Measurements from ENCODE around the gene PREP.

Gene PREP

GRCh38 chr6:105326833-105327770, 75.8 kb downstream of the PREP start:
- WGBS, 2 experiments = 91 to 97% methylated on average over 9 of the region's 9 CpGs
- no peaks in the 10 kb centered on the region for H3K27me3 ChIP-seq (ENCODE audit: control insufficient read depth, insufficient read depth, low read length, poor library complexity, severe bottlenecking)
- H3K27ac ChIP-seq (ENCODE audit: insufficient read depth, low read depth, low read length, poor library complexity, severe bottlenecking) = no peak overlapping the region
- H3K9me3 ChIP-seq (ENCODE audit: control insufficient read depth, low read length) = no peaks in the 10 kb centered on the region
- H3K4me3 ChIP-seq (ENCODE audit: insufficient read depth, low read depth, low read length) = no peak overlapping the region
- peaks cover 3% of the 10 kb centered on the region for H3K36me3 ChIP-seq (ENCODE audit: control insufficient read depth, insufficient read depth, low read length)
- H3K4me1 ChIP-seq (ENCODE audit: control insufficient read depth, insufficient read depth, low read length) = no peaks in the 10 kb centered on the region

- H3K4me3 ChIP-seq (ENCODE audit: insufficient read depth, low read depth, low read length) = no peak overlapping the region
- H3K9me3 ChIP-seq (ENCODE audit: control insufficient read depth, low read length) = no peaks in the 10 kb centered on the region
- H3K36me3 ChIP-seq (ENCODE audit: control insufficient read depth, insufficient read depth, low read length) = peaks cover 7% of the 10 kb centered on the region
- no peaks in the 10 kb centered on the region for H3K4me1 ChIP-seq (ENCODE audit: control insufficient read depth, insufficient read depth, low read length)
- no peak overlapping the region for H3K27ac ChIP-seq (ENCODE audit: insufficient read depth, low read depth, low read length, poor library complexity, severe bottlenecking)
- WGBS, 2 experiments = 93 to 95% methylated on average over 2 of the region's 2 CpGs
- H3K27me3 ChIP-seq (ENCODE audit: control insufficient read depth, insufficient read depth, low read length, poor library complexity, severe bottlenecking) = no peaks in the 10 kb centered on the region
These were observed 76.7 kb downstream of the PREP start for GRCh38 chr6:105326216-105326615.

- Histone ChIP-seq H3K27ac (ENCODE audit: insufficient read depth, low read depth, low read length, poor library complexity, severe bottlenecking) (no peak overlapping the region), H3K4me1 (ENCODE audit: control insufficient read depth, insufficient read depth, low read length) (no peaks in the 10 kb centered on the region), H3K36me3 (ENCODE audit: control insufficient read depth, insufficient read depth, low read length) (peaks cover 8% of the 10 kb centered on the region), H3K4me3 (ENCODE audit: insufficient read depth, low read depth, low read length) (no peak overlapping the region), H3K9me3 (ENCODE audit: control insufficient read depth, low read length) (no peaks in the 10 kb centered on the region), H3K27me3 (ENCODE audit: control insufficient read depth, insufficient read depth, low read length, poor library complexity, severe bottlenecking) (no peaks in the 10 kb centered on the region)
- WGBS, 2 experiments = 93 to 96% methylated on average over 8 to 9 of the region's 9 CpGs
These were observed 78.4 kb downstream of the PREP start for GRCh38 chr6:105324386-105324950.

GRCh38 chr6:105322499-105323225, 80.2 kb downstream of the PREP start:
- no peak overlapping the region for H3K4me3 ChIP-seq (ENCODE audit: insufficient read depth, low read depth, low read length)
- H3K36me3 ChIP-seq (ENCODE audit: control insufficient read depth, insufficient read depth, low read length) = peaks cover 8% of the 10 kb centered on the region
- no peaks in the 10 kb centered on the region for H3K9me3 ChIP-seq (ENCODE audit: control insufficient read depth, low read length)
- no peaks in the 10 kb centered on the region for H3K27me3 ChIP-seq (ENCODE audit: control insufficient read depth, insufficient read depth, low read length, poor library complexity, severe bottlenecking)
- H3K4me1 ChIP-seq (ENCODE audit: control insufficient read depth, insufficient read depth, low read length) = no peaks in the 10 kb centered on the region
- H3K27ac ChIP-seq (ENCODE audit: insufficient read depth, low read depth, low read length, poor library complexity, severe bottlenecking) = no peak overlapping the region
- WGBS, 2 experiments = 92 to 93% methylated on average over 2 to 3 of the region's 3 CpGs

GRCh38 chr6:105321728-105322127, 81.2 kb downstream of the PREP start:
- Histone ChIP-seq H3K27ac (ENCODE audit: insufficient read depth, low read depth, low read length, poor library complexity, severe bottlenecking) (no peak overlapping the region), H3K4me3 (ENCODE audit: insufficient read depth, low read depth, low read length) (no peak overlapping the region), H3K27me3 (ENCODE audit: control insufficient read depth, insufficient read depth, low read length, poor library complexity, severe bottlenecking) (no peaks in the 10 kb centered on the region), H3K4me1 (ENCODE audit: control insufficient read depth, insufficient read depth, low read length) (no peaks in the 10 kb centered on the region), H3K36me3 (ENCODE audit: control insufficient read depth, insufficient read depth, low read length) (peaks cover 8% of the 10 kb centered on the region), H3K9me3 (ENCODE audit: control insufficient read depth, low read length) (no peaks in the 10 kb centered on the region)
- WGBS, 2 experiments = 96 to 100% methylated on average over 2 of the region's 2 CpGs

- no peaks in the 10 kb centered on the region for H3K27me3 ChIP-seq (ENCODE audit: control insufficient read depth, insufficient read depth, low read length, poor library complexity, severe bottlenecking)
- no peak overlapping the region for H3K4me3 ChIP-seq (ENCODE audit: insufficient read depth, low read depth, low read length)
- H3K36me3 ChIP-seq (ENCODE audit: control insufficient read depth, insufficient read depth, low read length) = peaks cover 8% of the 10 kb centered on the region
- WGBS, 2 experiments = 96 to 97% methylated on average over 5 to 6 of the region's 6 CpGs
- H3K27ac ChIP-seq (ENCODE audit: insufficient read depth, low read depth, low read length, poor library complexity, severe bottlenecking) = no peak overlapping the region
- no peaks in the 10 kb centered on the region for H3K9me3 ChIP-seq (ENCODE audit: control insufficient read depth, low read length)
- no peaks in the 10 kb centered on the region for H3K4me1 ChIP-seq (ENCODE audit: control insufficient read depth, insufficient read depth, low read length)
These were observed 81.7 kb downstream of the PREP start for GRCh38 chr6:105321207-105321606.

GRCh38 chr6:105320765-105321164, 82.1 kb downstream of the PREP start:
- Histone ChIP-seq H3K36me3 (ENCODE audit: control insufficient read depth, insufficient read depth, low read length) (peaks cover 8% of the 10 kb centered on the region), H3K4me1 (ENCODE audit: control insufficient read depth, insufficient read depth, low read length) (no peaks in the 10 kb centered on the region), H3K27ac (ENCODE audit: insufficient read depth, low read depth, low read length, poor library complexity, severe bottlenecking) (no peak overlapping the region), H3K9me3 (ENCODE audit: control insufficient read depth, low read length) (no peaks in the 10 kb centered on the region), H3K27me3 (ENCODE audit: control insufficient read depth, insufficient read depth, low read length, poor library complexity, severe bottlenecking) (no peaks in the 10 kb centered on the region), H3K4me3 (ENCODE audit: insufficient read depth, low read depth, low read length) (no peak overlapping the region)
- 93 to 100% methylated on average over 1 of the region's 3 CpGs for WGBS, 2 experiments

GRCh38 chr6:105320271-105320670, 82.6 kb downstream of the PREP start:
- no peak overlapping the region for H3K27ac ChIP-seq (ENCODE audit: insufficient read depth, low read depth, low read length, poor library complexity, severe bottlenecking)
- H3K27me3 ChIP-seq (ENCODE audit: control insufficient read depth, insufficient read depth, low read length, poor library complexity, severe bottlenecking) = no peaks in the 10 kb centered on the region
- H3K4me1 ChIP-seq (ENCODE audit: control insufficient read depth, insufficient read depth, low read length) = no peaks in the 10 kb centered on the region
- H3K36me3 ChIP-seq (ENCODE audit: control insufficient read depth, insufficient read depth, low read length) = peaks cover 8% of the 10 kb centered on the region
- no peak overlapping the region for H3K4me3 ChIP-seq (ENCODE audit: insufficient read depth, low read depth, low read length)
- 88 to 92% methylated on average over 1 of the region's 1 CpG for WGBS, 2 experiments
- H3K9me3 ChIP-seq (ENCODE audit: control insufficient read depth, low read length) = no peaks in the 10 kb centered on the region

- Histone ChIP-seq H3K9me3 (ENCODE audit: control insufficient read depth, low read length) (no peaks in the 10 kb centered on the region), H3K4me3 (ENCODE audit: insufficient read depth, low read depth, low read length) (no peak overlapping the region), H3K27me3 (ENCODE audit: control insufficient read depth, insufficient read depth, low read length, poor library complexity, severe bottlenecking) (no peaks in the 10 kb centered on the region), H3K27ac (ENCODE audit: insufficient read depth, low read depth, low read length, poor library complexity, severe bottlenecking) (no peak overlapping the region), H3K36me3 (ENCODE audit: control insufficient read depth, insufficient read depth, low read length) (peaks cover 8% of the 10 kb centered on the region), H3K4me1 (ENCODE audit: control insufficient read depth, insufficient read depth, low read length) (no peaks in the 10 kb centered on the region)
- WGBS, 2 experiments = 88 to 100% methylated on average over 1 of the region's 1 CpG
These were observed 83.6 kb downstream of the PREP start for GRCh38 chr6:105319331-105319730.

GRCh38 chr6:105318660-105319059, 84.2 kb downstream of the PREP start:
- Histone ChIP-seq H3K4me3 (ENCODE audit: insufficient read depth, low read depth, low read length) (no peak overlapping the region), H3K9me3 (ENCODE audit: control insufficient read depth, low read length) (no peaks in the 10 kb centered on the region), H3K36me3 (ENCODE audit: control insufficient read depth, insufficient read depth, low read length) (peaks cover 8% of the 10 kb centered on the region), H3K27ac (ENCODE audit: insufficient read depth, low read depth, low read length, poor library complexity, severe bottlenecking) (no peak overlapping the region), H3K27me3 (ENCODE audit: control insufficient read depth, insufficient read depth, low read length, poor library complexity, severe bottlenecking) (no peaks in the 10 kb centered on the region), H3K4me1 (ENCODE audit: control insufficient read depth, insufficient read depth, low read length) (no peaks in the 10 kb centered on the region)
- 91 to 94% methylated on average over 7 of the region's 7 CpGs for WGBS, 2 experiments

Data from ectodermal cell (in vitro differentiated cells).